Esophagus squamous epithelium (tissue), 4 donors: Measurements from ENCODE around the gene UGT8.

ENCODE experiments used
- CTCF ChIP-seq, 6 experiments: fragments of 450-650 bp in 4 of 6; fragments of 200-600 bp in 2 of 6; sonication (generic) in 2 of 6; IDR thresholded peaks; one replicate each; pipeline ENCODE4 v1.5.1; 2016 to 2019; ENCODE audit warnings: antibody characterized with exemption in 6 of 6, mild to moderate bottlenecking in 4 of 6, moderate library complexity in 4 of 6
- POLR2A ChIP-seq, 4 donors: fragments of 450-650 bp; IDR thresholded peaks; one replicate each; pipeline ENCODE4 v1.6.1; 2017; ENCODE audit warnings: antibody characterized with exemption in 4 of 4, mild to moderate bottlenecking in 4 of 4, moderate library complexity in 3 of 4

- TF ChIP-seq CTCF (IDR thresholded peaks at IDR 0.05) (no peak), POLR2A (IDR thresholded peaks at IDR 0.05) (no peak)
Observed at GRCh38 chr4:114563536-114564315, 34.9 kb upstream of the UGT8 start.
